A172 (cell line): ENCODE data around the gene GGCT. TPM values are rescaled to one million over a fixed set of nuclear protein-coding genes. Genes with fewer than 3 reads are reported as not detected.
A peak's percentile ranks its signal among the peaks of the same experiment; 100 is the strongest.

Experiments
- DNase-seq: peaks from one replicate; pipeline ENCODE4 v3.0.0-alpha.2; 2015; ENCODE audit warnings: low spot score
- total RNA-seq: library from RNA; depleted of rRNA; stranded (reverse); fragments of >200 nt; shearing (Covaris generic); gene quantifications from 2 replicates; pipeline ENCODE4 v1.2.3, GENCODE V29; 2014; rRNA removed

GGCT gene
- total RNA-seq, 1 experiment from 2014 or later = 147 TPM

GRCh38 chr7:30463405-30464145, 41.1 kb downstream of the GGCT start:
- no peak for DNase-seq

- no peak for DNase-seq
These were observed 42.5 kb downstream of the GGCT start for GRCh38 chr7:30462179-30462578.

- DNase-seq = no peak
These were observed 44.4 kb downstream of the GGCT start for GRCh38 chr7:30460246-30460633.

- peak; percentile 84 for DNase-seq
These were observed 44.9 kb downstream of the GGCT start for GRCh38 chr7:30459591-30460245.

GRCh38 chr7:30458311-30458710, 46.3 kb downstream of the GGCT start:
- no peak for DNase-seq

- no peak for DNase-seq
These were observed 50.7 kb downstream of the GGCT start for GRCh38 chr7:30453921-30454320.

GRCh38 chr7:30453016-30453415, 51.6 kb downstream of the GGCT start:
- no peak for DNase-seq

GRCh38 chr7:30452280-30452930, 52.2 kb downstream of the GGCT start:
- no peak for DNase-seq

- no peak for DNase-seq
These were observed 52.9 kb downstream of the GGCT start for GRCh38 chr7:30451539-30452279.

- no peak for DNase-seq
These were observed 53.6 kb downstream of the GGCT start for GRCh38 chr7:30450983-30451497.

- DNase-seq = no peak
These were observed 54.2 kb downstream of the GGCT start for GRCh38 chr7:30450240-30450982.

- no peak for DNase-seq
These were observed 56.0 kb downstream of the GGCT start for GRCh38 chr7:30448461-30449189.

- no peak for DNase-seq
These were observed 57.2 kb downstream of the GGCT start for GRCh38 chr7:30447466-30447865.

Other genes starting within 250 kb of the GGCT start
- gene ZNRF2, start 220.2 kb downstream of the GGCT start, total RNA-seq = 13.1 and 15.0 TPM in 2 replicates
- gene NOD1, start 26.0 kb downstream of the GGCT start, total RNA-seq = 5.2 and 5.3 TPM in 2 replicates
- 122 and 139 TPM in 2 replicates for gene GARS1, start 90.0 kb upstream of the GGCT start, total RNA-seq
- gene CRHR2, start 177.6 kb upstream of the GGCT start, total RNA-seq = not detected in 2 replicates
- gene INMT, start 247.3 kb upstream of the GGCT start, total RNA-seq = not detected in 2 replicates